ENCODE data around the gene RAB40C.
A peak's percentile ranks its signal among the peaks of the same experiment; 100 is the strongest.

RAB40C gene

GRCh38 chr16:544517-544916 is 45.3 kb upstream of the RAB40C start:
- Histone ChIP-seq H3K36me3 (ENCODE audit: insufficient read depth, low read length) (peaks cover 33% of the 10 kb centered on the region), H3K4me3 (ENCODE audit: low read depth in 1 of 2, low read length in 2 of 2) (no peak overlapping the region), H4K20me1 (ENCODE audit: insufficient read depth, low read length) (peaks cover 70% of the 10 kb centered on the region), H3K27me3 (ENCODE audit: insufficient read depth, low read length, poor library complexity) (no peaks in the 10 kb centered on the region), H2AFZ (ENCODE audit: low read depth, low read length) (no peak overlapping the region), H3K79me2 (ENCODE audit: insufficient read depth, low read length) (peaks cover 57% of the 10 kb centered on the region), H3K9me3 (ENCODE audit: insufficient read depth, low read length, severe bottlenecking) (no peaks in the 10 kb centered on the region), H3K9ac (ENCODE audit: low read depth, low read length) (no peak overlapping the region), H3K4me1 (ENCODE audit: insufficient read depth, low read length) (no peaks in the 10 kb centered on the region), H3K4me2 (ENCODE audit: insufficient read depth, low read length) (no peak overlapping the region), H3K27ac (ENCODE audit: low read length) (no peak overlapping the region)
- ATAC-seq (ENCODE audit: insufficient read depth, low read depth) (no peak), DNase-seq (no peak)
- TF ChIP-seq CTCF (IDR thresholded peaks at IDR 0.05; ENCODE audit: borderline replicate concordance, extremely low read depth, low read length, poor library complexity, severe bottlenecking) (no peak), EZH2 (IDR thresholded peaks at IDR 0.05; ENCODE audit: borderline replicate concordance, low read depth, low read length, severe bottlenecking) (no peak)

GRCh38 chr16:546909-547770 is 42.7 kb upstream of the RAB40C start:
- Histone ChIP-seq H3K27ac (ENCODE audit: low read length) (no peak overlapping the region), H3K9ac (ENCODE audit: low read depth, low read length) (no peak overlapping the region), H2AFZ (ENCODE audit: low read depth, low read length) (no peak overlapping the region), H3K27me3 (ENCODE audit: insufficient read depth, low read length, poor library complexity) (no peaks in the 10 kb centered on the region), H3K4me2 (ENCODE audit: insufficient read depth, low read length) (no peak overlapping the region), H3K36me3 (ENCODE audit: insufficient read depth, low read length) (peaks cover 45% of the 10 kb centered on the region), H3K79me2 (ENCODE audit: insufficient read depth, low read length) (peaks cover 34% of the 10 kb centered on the region), H4K20me1 (ENCODE audit: insufficient read depth, low read length) (peaks cover 50% of the 10 kb centered on the region), H3K4me3 (ENCODE audit: low read depth in 1 of 2, low read length in 2 of 2) (no peak overlapping the region), H3K9me3 (ENCODE audit: insufficient read depth, low read length, severe bottlenecking) (no peaks in the 10 kb centered on the region), H3K4me1 (ENCODE audit: insufficient read depth, low read length) (no peaks in the 10 kb centered on the region)
- ATAC-seq (ENCODE audit: insufficient read depth, low read depth) (peak; percentile 56), DNase-seq (peak; percentile 49)
- TF ChIP-seq CTCF (IDR thresholded peaks at IDR 0.05; ENCODE audit: borderline replicate concordance, extremely low read depth, low read length, poor library complexity, severe bottlenecking) (no peak), EZH2 (IDR thresholded peaks at IDR 0.05; ENCODE audit: borderline replicate concordance, low read depth, low read length, severe bottlenecking) (no peak)

DNA sequence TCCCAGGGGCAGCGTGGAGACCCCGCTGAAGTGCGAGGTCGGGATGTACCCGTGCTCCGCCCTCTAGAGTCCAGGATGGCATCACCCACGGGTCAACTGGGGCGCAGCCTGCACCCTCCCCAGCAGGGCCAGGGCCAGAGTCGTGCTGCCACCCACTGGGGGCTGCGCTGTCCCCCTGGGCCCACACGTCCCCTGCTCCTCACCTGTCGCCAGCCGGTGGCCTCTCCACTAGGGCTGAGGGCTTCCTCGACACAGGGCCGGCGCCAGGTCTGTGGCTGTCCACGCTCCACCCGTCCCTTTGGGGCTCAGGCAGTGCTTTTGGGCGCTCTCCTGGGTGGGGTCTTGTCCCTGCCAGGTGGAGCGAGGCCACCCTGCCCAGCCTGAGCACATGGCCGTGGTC is 41.3 kb upstream of the RAB40C start:
- H3K4me1 ChIP-seq (ENCODE audit: insufficient read depth, low read length), result no peaks in the 10 kb centered on the region
- H3K4me2 ChIP-seq (ENCODE audit: insufficient read depth, low read length), result no peak overlapping the region
- DNase-seq (no peak), ATAC-seq (ENCODE audit: insufficient read depth, low read depth) (no peak)
- H4K20me1 ChIP-seq (ENCODE audit: insufficient read depth, low read length), result peaks cover 39% of the 10 kb centered on the region
- H3K79me2 ChIP-seq (ENCODE audit: insufficient read depth, low read length), result peaks cover 21% of the 10 kb centered on the region
- H3K27me3 ChIP-seq (ENCODE audit: insufficient read depth, low read length, poor library complexity), result no peaks in the 10 kb centered on the region
- H3K36me3 ChIP-seq (ENCODE audit: insufficient read depth, low read length), result peaks cover 52% of the 10 kb centered on the region
- H3K9me3 ChIP-seq (ENCODE audit: insufficient read depth, low read length, severe bottlenecking), result no peaks in the 10 kb centered on the region
- no peak overlapping the region for H3K9ac ChIP-seq (ENCODE audit: low read depth, low read length)
- H2AFZ ChIP-seq (ENCODE audit: low read depth, low read length), result no peak overlapping the region
- H3K4me3 ChIP-seq (ENCODE audit: low read depth in 1 of 2, low read length in 2 of 2), result no peak overlapping the region
- TF ChIP-seq EZH2 (IDR thresholded peaks at IDR 0.05; ENCODE audit: borderline replicate concordance, low read depth, low read length, severe bottlenecking) (no peak), CTCF (IDR thresholded peaks at IDR 0.05; ENCODE audit: borderline replicate concordance, extremely low read depth, low read length, poor library complexity, severe bottlenecking) (no peak)
- H3K27ac ChIP-seq (ENCODE audit: low read length), result no peak overlapping the region

Measured in DND-41 (cell line).